Transverse colon (tissue), 4 donors: ENCODE data around the gene FAHD1.

Experiments
- CTCF ChIP-seq, 5 experiments: fragments of 200-600 bp in 3 of 5; fragments of 450-650 bp in 2 of 5; sonication (generic) in 3 of 5; IDR thresholded peaks; 1 replicate in 2 of 5; 2 replicates in 3 of 5; pipeline ENCODE4 v1.5.1; 2016 to 2017; ENCODE audit warnings: antibody characterized with exemption in 5 of 5, inconsistent platforms in 3 of 5, mild to moderate bottlenecking in 2 of 5, moderate library complexity in 1 of 5
- POLR2A ChIP-seq: fragments of 450-650 bp; IDR thresholded peaks from one replicate; pipeline ENCODE4 v1.6.1; 2016; ENCODE audit warnings: antibody characterized with exemption, mild to moderate bottlenecking, moderate library complexity
- POLR2AphosphoS5 ChIP-seq, 3 donors: sonication (generic); formaldehyde crosslinking; IDR thresholded peaks; one replicate each; pipeline ENCODE4 v1.6.1; 2016; ENCODE audit warnings: antibody characterized with exemption in 3 of 3

GRCh38 chr16:1789643-1790045, 37.4 kb upstream of the FAHD1 start:
- no peak for TF ChIP-seq POLR2AphosphoS5 (IDR thresholded peaks at IDR 0.05)
- no peak for TF ChIP-seq CTCF (IDR thresholded peaks at IDR 0.05)
- TF ChIP-seq POLR2A: no peak
